OCI-LY1 (cell line): Measurements from ENCODE around the gene MAPK7.

Source experiments
- H2AFZ ChIP-seq: fragments of 200-600 bp; sonication (generic), shearing (Covaris generic); 2 replicates; pipeline ENCODE4 v1.6.0; 2014; ENCODE audit warnings: antibody characterized with exemption, mild to moderate bottlenecking, low read length
- H3F3A ChIP-seq: fragments of 200-600 bp; sonication (generic), shearing (Covaris generic); 2 replicates; pipeline ENCODE4 v1.6.0; 2014; ENCODE audit warnings: mild to moderate bottlenecking, antibody characterized with exemption, low read length, moderate library complexity; ENCODE audit not compliant: insufficient read depth
- H3K27ac ChIP-seq: fragments of 200-600 bp; sonication (generic); 2 replicates; pipeline ENCODE4 v1.5.1; 2014; ENCODE audit warnings: low read length, mixed run types, mild to moderate bottlenecking, low read depth; ENCODE audit not compliant: poor library complexity, severe bottlenecking
- H3K27me3 ChIP-seq: fragments of 200-600 bp; sonication (generic); 2 replicates; pipeline ENCODE4 v1.6.0; 2014; ENCODE audit warnings: antibody characterized with exemption, mild to moderate bottlenecking, low read length, moderate library complexity; ENCODE audit not compliant: insufficient read depth
- H3K36me3 ChIP-seq: fragments of 200-600 bp; sonication (generic); 2 replicates; pipeline ENCODE4 v1.6.1; 2014; ENCODE audit warnings: mild to moderate bottlenecking, antibody characterized with exemption, low read length, moderate library complexity, mixed read lengths; ENCODE audit not compliant: insufficient read depth
- H3K4me1 ChIP-seq: fragments of 200-600 bp; sonication (generic); 2 replicates; pipeline ENCODE4 v1.5.1; 2014; ENCODE audit warnings: mild to moderate bottlenecking, low read length, moderate library complexity; ENCODE audit not compliant: insufficient read depth, severe bottlenecking
- H3K4me2 ChIP-seq: fragments of 200-600 bp; sonication (generic), shearing (Covaris generic); 2 replicates; pipeline ENCODE4 v1.6.1; 2014; ENCODE audit warnings: low read length
- H3K4me3 ChIP-seq: fragments of 200-600 bp; sonication (generic); 2 replicates; pipeline ENCODE4 v1.5.1; 2014; ENCODE audit warnings: low read length, low read depth, mild to moderate bottlenecking, mixed read lengths; ENCODE audit not compliant: poor library complexity, severe bottlenecking
- H3K79me2 ChIP-seq: fragments of 200-600 bp; shearing (Covaris generic); 2 replicates; pipeline ENCODE4 v1.6.1; 2016; ENCODE audit warnings: mixed run types, low read length, mixed read lengths; ENCODE audit not compliant: insufficient read depth
- H3K9ac ChIP-seq: fragments of 200-600 bp; sonication (generic), shearing (Covaris generic); 2 replicates; pipeline ENCODE4 v1.6.1; 2014; ENCODE audit warnings: mild to moderate bottlenecking, low read length, mixed read lengths
- H3K9me2 ChIP-seq: fragments of 200-600 bp; sonication (generic), shearing (Covaris generic); 2 replicates; pipeline ENCODE4 v1.6.1; 2014; ENCODE audit warnings: low read depth, mild to moderate bottlenecking, low read length, mixed read lengths
- H3K9me3 ChIP-seq: fragments of 200-600 bp; shearing (Covaris generic); 2 replicates; pipeline ENCODE4 v1.6.1; 2014; ENCODE audit warnings: low read length, mixed read lengths
- H4K20me1 ChIP-seq: fragments of 200-600 bp; sonication (generic), shearing (Covaris generic); 2 replicates; pipeline ENCODE4 v1.6.0; 2016; ENCODE audit warnings: mild to moderate bottlenecking, low read length; ENCODE audit not compliant: insufficient read depth
- EZH2 ChIP-seq: fragments of 200-600 bp; sonication (generic), shearing (Covaris generic); IDR thresholded peaks from 2 replicates; pipeline ENCODE4 v1.8.0; 2017; ENCODE audit warnings: borderline replicate concordance, mixed run types, mild to moderate bottlenecking, antibody characterized with exemption, low read length, moderate library complexity, mixed read lengths
- TF ChIP-seq, protein P1 (sequence below): fragments of 200-600 bp; sonication (generic), shearing (Covaris generic); IDR thresholded peaks from 2 replicates; pipeline ENCODE4 v1.5.1; 2017; ENCODE audit warnings: mild to moderate bottlenecking, antibody characterized with exemption, low read length, moderate library complexity, mixed read lengths

Gene MAPK7

DNA sequence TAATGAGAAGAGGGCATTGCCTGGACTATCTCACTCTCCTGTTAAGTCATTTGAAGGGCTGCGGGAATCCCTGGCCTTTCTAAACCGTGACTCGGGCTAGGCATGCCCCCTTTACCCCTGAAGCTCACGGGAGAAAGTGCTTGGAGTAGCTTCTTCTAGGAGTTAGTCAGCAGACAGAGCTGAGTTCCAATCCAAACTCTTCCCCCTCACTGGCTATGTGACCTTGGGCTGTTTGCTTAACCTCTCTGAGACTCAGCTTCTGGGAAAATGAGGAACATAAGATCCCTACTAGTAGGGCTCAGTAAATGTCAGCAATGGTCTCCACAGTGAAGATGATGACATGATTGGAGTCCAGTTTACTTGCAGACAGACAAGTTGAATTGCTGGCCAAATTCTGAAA lies 10.1 kb upstream of the MAPK7 start:
- Histone ChIP-seq H3K36me3 (no peaks in the 10 kb centered on the region), H3F3A (no peaks in the 10 kb centered on the region), H3K4me1 (no peaks in the 10 kb centered on the region), H3K9ac (no peak overlapping the region), H3K27ac (no peak overlapping the region), H3K4me2 (no peak overlapping the region), H3K79me2 (no peaks in the 10 kb centered on the region), H4K20me1 (no peaks in the 10 kb centered on the region), H3K9me2 (no peaks in the 10 kb centered on the region), H3K9me3 (no peaks in the 10 kb centered on the region), H3K4me3 (no peak overlapping the region), H2AFZ (no peak overlapping the region), H3K27me3 (no peaks in the 10 kb centered on the region)
- TF ChIP-seq EZH2 = no peak
- TF ChIP-seq, protein P1, sequence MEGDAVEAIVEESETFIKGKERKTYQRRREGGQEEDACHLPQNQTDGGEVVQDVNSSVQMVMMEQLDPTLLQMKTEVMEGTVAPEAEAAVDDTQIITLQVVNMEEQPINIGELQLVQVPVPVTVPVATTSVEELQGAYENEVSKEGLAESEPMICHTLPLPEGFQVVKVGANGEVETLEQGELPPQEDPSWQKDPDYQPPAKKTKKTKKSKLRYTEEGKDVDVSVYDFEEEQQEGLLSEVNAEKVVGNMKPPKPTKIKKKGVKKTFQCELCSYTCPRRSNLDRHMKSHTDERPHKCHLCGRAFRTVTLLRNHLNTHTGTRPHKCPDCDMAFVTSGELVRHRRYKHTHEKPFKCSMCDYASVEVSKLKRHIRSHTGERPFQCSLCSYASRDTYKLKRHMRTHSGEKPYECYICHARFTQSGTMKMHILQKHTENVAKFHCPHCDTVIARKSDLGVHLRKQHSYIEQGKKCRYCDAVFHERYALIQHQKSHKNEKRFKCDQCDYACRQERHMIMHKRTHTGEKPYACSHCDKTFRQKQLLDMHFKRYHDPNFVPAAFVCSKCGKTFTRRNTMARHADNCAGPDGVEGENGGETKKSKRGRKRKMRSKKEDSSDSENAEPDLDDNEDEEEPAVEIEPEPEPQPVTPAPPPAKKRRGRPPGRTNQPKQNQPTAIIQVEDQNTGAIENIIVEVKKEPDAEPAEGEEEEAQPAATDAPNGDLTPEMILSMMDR = no peak

DNA sequence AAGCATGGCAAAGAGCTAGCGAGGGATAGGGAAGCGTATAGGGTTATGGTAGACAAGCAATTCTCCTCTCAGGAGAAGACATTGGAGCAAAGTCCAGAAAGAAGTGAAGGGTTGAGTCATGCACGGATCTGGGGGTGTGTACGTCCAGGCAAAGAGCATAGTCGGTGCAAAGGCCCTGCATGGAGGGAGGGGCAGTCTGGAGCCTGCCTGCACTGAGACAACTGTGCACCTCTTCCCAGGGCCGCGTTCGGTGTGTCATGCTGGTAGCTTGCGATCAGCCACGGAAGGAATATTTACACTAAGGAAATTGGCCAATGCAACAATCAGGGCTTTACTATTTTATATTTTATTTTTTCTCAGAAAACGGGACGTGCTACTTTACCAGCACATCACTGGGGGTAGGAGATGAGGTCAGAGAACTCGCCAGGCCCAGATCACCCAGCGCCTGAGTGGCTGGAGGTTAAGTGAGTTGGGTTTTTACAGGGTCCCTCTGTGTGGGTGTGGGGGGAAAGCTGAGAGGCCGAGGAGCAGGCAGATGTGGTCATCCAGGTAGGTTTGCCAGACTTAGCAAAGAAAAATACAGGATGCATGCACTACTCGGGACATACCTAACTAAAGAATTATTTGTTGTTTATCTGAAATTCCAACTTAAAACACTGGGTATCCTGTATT lies 9.1 kb upstream of the MAPK7 start:
- H4K20me1 ChIP-seq = no peaks in the 10 kb centered on the region
- H3K4me2 ChIP-seq = no peak overlapping the region
- no peaks in the 10 kb centered on the region for H3K4me1 ChIP-seq

DNA sequence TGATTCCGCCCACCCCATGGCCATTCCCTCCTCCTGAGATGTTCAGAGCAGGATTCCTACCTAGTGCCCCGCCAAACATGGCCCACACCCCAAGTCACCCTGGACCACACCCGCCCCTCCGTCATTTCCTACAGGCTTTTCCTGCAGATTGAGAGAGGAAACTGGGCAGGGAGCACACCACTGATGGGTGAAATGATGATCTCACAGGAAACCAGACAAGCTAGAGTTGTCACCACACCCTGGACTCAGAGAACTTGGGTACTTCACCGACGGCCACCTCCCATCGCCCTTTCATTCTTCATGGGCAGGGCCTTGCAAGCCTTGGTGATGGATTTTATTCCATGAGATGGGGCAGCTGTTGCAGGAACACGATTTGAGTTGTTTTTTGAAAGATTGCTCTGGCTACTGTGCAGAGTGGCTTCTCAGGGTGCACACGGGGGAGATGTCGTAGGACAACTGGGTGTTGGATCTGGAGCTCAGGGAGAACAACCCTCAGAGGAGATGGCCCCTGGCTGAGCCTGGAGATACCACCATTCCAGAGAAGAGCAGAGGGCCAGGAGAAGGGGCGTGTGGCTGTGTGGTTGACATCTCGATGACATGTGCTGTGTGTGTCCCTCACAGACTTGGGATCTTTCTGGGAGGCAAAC lies 8.3 kb upstream of the MAPK7 start:
- Histone ChIP-seq H3K79me2 (no peaks in the 10 kb centered on the region), H3K4me3 (no peak overlapping the region), H3K27ac (no peak overlapping the region), H3K9me2 (no peaks in the 10 kb centered on the region), H3K9me3 (no peaks in the 10 kb centered on the region), H3K27me3 (no peaks in the 10 kb centered on the region), H3K9ac (no peak overlapping the region), H2AFZ (no peak overlapping the region), H3K4me1 (no peaks in the 10 kb centered on the region), H4K20me1 (no peaks in the 10 kb centered on the region), H3F3A (no peaks in the 10 kb centered on the region), H3K36me3 (no peaks in the 10 kb centered on the region), H3K4me2 (no peak overlapping the region)
- TF ChIP-seq, protein P1 = no peak
- no peak for TF ChIP-seq EZH2

More for the DNA sequence above, 9.1 kb upstream of the MAPK7 start:
- no peaks in the 10 kb centered on the region for H3K9me3 ChIP-seq
- no peaks in the 10 kb centered on the region for H3K27me3 ChIP-seq
- H3K9ac ChIP-seq = no peak overlapping the region
- no peaks in the 10 kb centered on the region for H3K9me2 ChIP-seq
- H3K79me2 ChIP-seq = no peaks in the 10 kb centered on the region
- H3K27ac ChIP-seq = no peak overlapping the region
- no peak overlapping the region for H2AFZ ChIP-seq
- H3K36me3 ChIP-seq = no peaks in the 10 kb centered on the region
- no peaks in the 10 kb centered on the region for H3F3A ChIP-seq
- TF ChIP-seq, protein P1 = no peak
- no peak for TF ChIP-seq EZH2
- no peak overlapping the region for H3K4me3 ChIP-seq
